ENCODE data around the gene ZYX. TPM values are rescaled to one million over a fixed set of nuclear protein-coding genes. Genes with fewer than 3 reads are reported as not detected.

Gene ZYX
- total RNA-seq, 1 experiment from 2014 or later, result 179 TPM

GRCh38 chr7:143388051-143388450 lies 6.9 kb downstream of the ZYX start:
- Mint-ChIP-seq H3K27me3 (ENCODE audit: low read depth) (no peaks in the 10 kb centered on the region), H3K36me3 (peaks cover 41% of the 10 kb centered on the region), H3K27ac (no peak overlapping the region), H3K9me3 (no peaks in the 10 kb centered on the region), H3K4me3 (no peak overlapping the region), H3K4me1 (peaks cover 11% of the 10 kb centered on the region)
- ChIA-PET CTCF (interaction anchor here (0.6 to 4.4 kb wide), 13 partner anchors 8 to 148 kb away, joined by 3 to 48 read pairs (median 5); partner anchors contain the start of genes EPHA1 and FAM131B), POLR2A (interaction anchor here (0.8 to 7.2 kb wide), 6 partner anchors 8 to 28 kb away, joined by 3 to 62 read pairs (median 4); partner anchors contain the start of gene EPHA1)
- TF ChIP-seq IRF2 (CRISPR knock-in tag; IDR thresholded peaks at IDR 0.05; ENCODE audit: borderline replicate concordance, low read depth) (no peak), NR2C2 (CRISPR knock-in tag; IDR thresholded peaks at IDR 0.05) (0 out of 2 replicates have a peak, but pooled peaks have one; percentile 6), HMGA2 (CRISPR knock-in tag; IDR thresholded peaks at IDR 0.05) (no peak), GRHL2 (CRISPR knock-in tag; IDR thresholded peaks at IDR 0.05; ENCODE audit: insufficient replicate concordance, severe bottlenecking) (no peak)
- DNase-seq (ENCODE audit: low spot score) (no peak), ATAC-seq (no peak)

GRCh38 chr7:143388491-143389101 lies 7.5 kb downstream of the ZYX start:
- DNase-seq (ENCODE audit: low spot score) (peak; percentile 51), ATAC-seq (peak; percentile 33)
- POLR2A ChIA-PET, result interaction anchor here (0.8 to 7.2 kb wide), 6 partner anchors 8 to 28 kb away, joined by 3 to 62 read pairs (median 4); partner anchors contain the start of gene EPHA1
- Mint-ChIP-seq H3K27ac (no peak overlapping the region), H3K9me3 (no peaks in the 10 kb centered on the region), H3K27me3 (ENCODE audit: low read depth) (no peaks in the 10 kb centered on the region), H3K4me1 (peaks cover 9% of the 10 kb centered on the region), H3K4me3 (no peak overlapping the region), H3K36me3 (peaks cover 44% of the 10 kb centered on the region)
- TF ChIP-seq ZNF121 (CRISPR knock-in tag; IDR thresholded peaks at IDR 0.05) (peak; percentile 91), CTCF (IDR thresholded peaks at IDR 0.05) (0 out of 2 replicates have a peak, but pooled peaks have one; percentile 14), E2F1 (CRISPR knock-in tag; IDR thresholded peaks at IDR 0.05) (no peak)
- CTCF ChIA-PET, result interaction anchor here (0.6 to 4.4 kb wide), 14 partner anchors 9 to 148 kb away, joined by 3 to 48 read pairs (median 6); partner anchors contain the start of genes EPHA1 and FAM131B

- peak overlapping the region; percentile 82 for H3K27ac Mint-ChIP-seq
- POLR2A ChIA-PET, result interaction anchor here (0.6 to 7.2 kb wide), 3 partner anchors 9 to 54 kb away, joined by 4 to 62 read pairs (median 10); partner anchors contain the start of gene EPHA1
- no peaks in the 10 kb centered on the region for H3K27me3 Mint-ChIP-seq (ENCODE audit: low read depth)
- CTCF ChIA-PET, result interaction anchor here (0.6 to 4.4 kb wide), 8 partner anchors 10 to 68 kb away, joined by 3 to 48 read pairs (median 9); partner anchors contain the start of gene EPHA1
- DNase-seq (ENCODE audit: low spot score) (no peak), ATAC-seq (no peak; the same call in 1 of the 2 replicates)
- H3K36me3 Mint-ChIP-seq, result peaks cover 52% of the 10 kb centered on the region
- H3K4me3 Mint-ChIP-seq, result no peak overlapping the region
- H3K9me3 Mint-ChIP-seq, result no peaks in the 10 kb centered on the region
- H3K4me1 Mint-ChIP-seq, result peaks cover 9% of the 10 kb centered on the region
- TF ChIP-seq TCF7 (CRISPR knock-in tag; IDR thresholded peaks at IDR 0.05; ENCODE audit: low read depth) (no peak), ZBTB21 (CRISPR knock-in tag; IDR thresholded peaks at IDR 0.05; ENCODE audit: borderline replicate concordance) (peak; percentile 63; the same call in 1 of the 2 replicates), TP53 (CRISPR knock-in tag; IDR thresholded peaks at IDR 0.05) (0 out of 2 replicates have a peak, but pooled peaks have one; percentile 28), E2F1 (CRISPR knock-in tag; IDR thresholded peaks at IDR 0.05) (0 out of 2 replicates have a peak, but pooled peaks have one; percentile 42), CREM (CRISPR knock-in tag; IDR thresholded peaks at IDR 0.05) (0 out of 2 replicates have a peak, but pooled peaks have one; percentile 26), SP1 (CRISPR knock-in tag; conservative IDR thresholded peaks at IDR 0.05) (no peak), PRRX2 (CRISPR knock-in tag; IDR thresholded peaks at IDR 0.05) (peak; percentile 31; the same call in 1 of the 2 replicates)
These were observed 8.4 kb downstream of the ZYX start for GRCh38 chr7:143389316-143390103.

Data from WTC11 (cell line).